AG09309 (cell line): ENCODE data around the gene NOL7.

ENCODE experiments used
- DNase-seq: peaks from one replicate; pipeline ENCODE4 v3.0.0-alpha.2; 2010; ENCODE audit warnings: low read depth
- H3K4me3 ChIP-seq: 2 replicates; pipeline ENCODE4 v1.5.1; 2011; ENCODE audit warnings: mild to moderate bottlenecking, low read depth, low read length, moderate library complexity; ENCODE audit not compliant: control insufficient read depth
- CTCF ChIP-seq: IDR thresholded peaks from 2 replicates; pipeline ENCODE4 v1.5.1; 2011; ENCODE audit warnings: mild to moderate bottlenecking, low read depth, low read length, inconsistent platforms; ENCODE audit not compliant: insufficient read depth, control insufficient read depth; ENCODE audit errors: missing control alignments

Gene NOL7

DNA sequence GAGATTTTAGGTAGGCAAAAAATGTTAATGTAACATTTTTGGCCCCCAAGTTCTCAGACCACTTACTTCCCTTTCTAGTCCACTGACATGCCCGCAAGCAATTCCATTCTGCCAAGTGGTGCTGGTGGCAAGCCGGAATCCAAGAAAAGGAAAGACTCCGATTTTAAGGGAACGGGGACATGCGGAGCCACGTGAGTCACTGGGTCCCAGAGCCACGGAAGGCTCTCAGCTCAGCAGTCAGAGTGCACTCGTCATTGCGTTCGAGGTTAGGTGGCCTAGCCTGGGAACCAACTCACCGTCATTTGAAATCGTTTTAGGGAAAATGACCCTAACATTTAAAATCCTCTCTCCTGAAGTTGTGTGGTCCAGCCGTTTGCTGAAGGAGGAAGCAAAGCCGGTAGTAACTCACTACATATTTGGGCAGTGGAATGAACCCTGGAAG lies 41.4 kb upstream of the NOL7 start:
- no peak for DNase-seq
- TF ChIP-seq CTCF: peak; percentile 5
- peak overlapping the region; percentile 84 for H3K4me3 ChIP-seq

DNA sequence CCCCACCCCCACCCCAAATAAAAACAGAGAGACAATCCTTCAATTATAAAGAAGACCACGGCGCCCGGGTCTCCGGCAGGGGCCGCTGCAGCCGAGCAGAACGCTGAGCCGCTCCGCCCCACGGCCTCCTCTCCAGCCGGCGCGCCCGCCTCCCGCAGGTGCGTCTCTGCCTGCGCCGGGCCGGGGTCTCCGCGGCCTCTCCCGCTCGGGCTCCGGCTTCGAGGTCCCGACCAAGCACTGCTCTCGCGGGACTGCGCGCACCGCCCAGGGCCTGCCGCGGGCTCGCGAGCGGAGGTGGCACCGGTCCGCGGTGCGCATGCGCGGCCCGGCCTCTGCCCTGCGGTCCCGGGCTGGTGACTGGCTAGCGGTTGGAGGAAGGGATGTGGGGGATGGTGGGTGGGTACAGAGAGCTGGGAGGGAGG lies 41.0 kb upstream of the NOL7 start:
- TF ChIP-seq CTCF: peak; percentile 47
- peak; percentile 41 for DNase-seq
- H3K4me3 ChIP-seq: peak overlapping the region; percentile 84

DNA sequence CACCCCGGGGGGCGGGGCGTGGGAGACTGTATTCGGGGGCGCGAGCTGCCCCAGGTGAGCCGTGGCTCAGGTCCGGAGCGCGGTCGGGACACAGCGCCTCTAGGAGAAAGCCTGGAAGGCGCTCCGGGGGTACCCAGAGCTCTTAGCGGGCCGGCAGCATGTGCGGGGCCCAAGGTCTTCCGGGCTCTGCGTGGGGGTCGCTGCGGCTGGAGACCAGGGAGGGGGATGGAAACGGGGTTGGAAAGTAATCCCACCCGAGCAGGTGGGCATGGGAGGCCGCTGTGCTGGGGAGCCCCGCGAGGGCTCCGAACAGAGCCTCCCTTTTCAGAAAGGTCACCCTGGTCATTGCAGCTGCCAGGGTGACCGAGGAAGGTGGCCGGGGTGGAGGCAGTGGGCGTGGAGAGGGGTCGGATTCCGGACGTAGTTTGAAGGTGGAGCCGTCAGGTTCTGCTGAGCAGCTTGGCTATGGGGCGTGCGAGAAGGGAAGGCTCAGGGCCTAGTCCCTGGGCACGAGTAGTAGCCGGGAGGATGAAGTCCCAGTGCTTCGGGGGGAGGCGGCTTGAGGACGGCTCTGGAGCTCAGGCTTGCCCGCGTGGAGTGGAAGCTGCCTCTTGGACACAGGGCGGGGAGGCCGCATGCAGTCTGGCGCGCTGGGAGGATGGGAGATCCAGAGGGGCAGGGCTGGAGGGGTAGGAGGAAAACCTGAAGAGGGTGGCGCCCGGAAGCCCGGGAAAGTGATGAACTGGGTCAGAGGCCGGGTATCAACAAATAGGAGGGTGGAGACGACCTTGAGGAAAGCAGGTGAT lies 40.4 kb upstream of the NOL7 start, which contains the start of gene SIRT5:
SIRT5 (plus strand) TSS at position 31 of the 806 bp plus-strand sequence. CDS start 9,510 bp downstream, outside the sequence.
- peak; percentile 38 for DNase-seq
- peak; percentile 75 for TF ChIP-seq CTCF
- peak within 1 kb of the TSS; percentile 84 for H3K4me3 ChIP-seq

- peak overlapping the region; percentile 84 for H3K4me3 ChIP-seq
- TF ChIP-seq CTCF: no peak
- DNase-seq: no peak
These were observed 39.8 kb upstream of the NOL7 start for GRCh38 chr6:13575377-13575775.

DNA sequence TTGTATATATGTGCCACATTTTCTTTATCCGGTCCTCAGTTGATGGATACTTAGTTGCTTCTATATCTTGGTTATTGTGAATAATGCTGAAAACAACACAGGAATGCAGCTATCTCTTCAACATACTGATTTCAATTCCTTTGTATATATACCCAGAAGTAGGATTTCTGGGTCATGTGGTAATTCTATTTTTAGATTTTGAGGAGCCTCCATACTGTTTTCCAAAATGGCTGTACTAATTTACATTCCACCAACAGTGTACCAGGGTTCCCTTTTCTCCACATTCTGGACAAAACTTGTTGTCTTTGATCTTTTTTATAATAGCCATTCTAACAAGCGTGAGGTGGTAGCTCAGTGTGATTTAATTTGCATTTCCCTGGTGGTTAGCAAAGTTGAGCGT lies 39.1 kb upstream of the NOL7 start:
- TF ChIP-seq CTCF: no peak
- no peak overlapping the region for H3K4me3 ChIP-seq
- DNase-seq: no peak

- H3K4me3 ChIP-seq: no peak overlapping the region
- TF ChIP-seq CTCF: no peak
- no peak for DNase-seq
These were observed 37.2 kb upstream of the NOL7 start for GRCh38 chr6:13577926-13578325.
